LNCAP (cell line): ENCODE results near the gene CYP39A1.

Experiments
- CTCF ChIP-seq: fragments of 450-650 bp; IDR thresholded peaks from 2 replicates; pipeline ENCODE4 v1.5.1; 2017; ENCODE audit warnings: mild to moderate bottlenecking

Gene CYP39A1

DNA sequence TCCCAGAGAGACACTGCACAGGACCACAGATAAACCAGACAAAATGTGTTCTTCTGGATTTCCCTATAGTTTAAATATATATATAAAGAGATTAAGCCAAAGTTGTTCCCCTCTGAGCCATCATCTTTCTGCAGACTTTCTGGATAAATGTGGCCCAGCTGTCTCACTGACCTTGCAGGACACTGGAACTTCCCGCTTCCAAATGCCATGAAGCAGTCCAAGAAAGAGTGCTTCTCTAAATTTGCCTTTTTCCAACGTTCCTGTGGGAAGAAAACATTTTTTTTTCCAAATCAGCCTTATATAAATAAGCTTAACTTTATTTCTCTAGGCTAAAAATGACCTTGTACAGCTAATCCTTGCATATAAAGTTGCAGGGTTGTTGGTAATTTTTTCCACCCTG lies 65.7 kb downstream of the CYP39A1 start:
- TF ChIP-seq CTCF = no peak

DNA sequence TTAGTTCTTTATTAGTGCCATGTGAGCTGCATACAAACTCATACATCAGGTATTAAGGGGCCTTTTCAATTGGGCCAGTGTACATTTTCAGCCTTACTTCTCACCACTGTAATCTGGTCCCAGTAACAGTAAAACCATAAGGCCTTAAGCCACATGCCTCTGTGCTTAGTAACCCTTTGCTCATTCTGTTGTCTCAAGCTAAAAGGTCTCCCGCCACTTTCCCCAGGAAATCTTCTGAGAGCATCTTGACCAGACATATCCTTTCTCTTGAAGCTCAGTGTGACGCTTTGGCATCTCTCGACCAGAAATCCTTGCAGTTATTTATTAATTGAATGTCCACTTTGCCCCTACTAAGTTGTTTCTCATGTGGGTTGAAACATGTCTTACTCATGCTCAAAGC lies 68.0 kb downstream of the CYP39A1 start:
- no peak for TF ChIP-seq CTCF

DNA sequence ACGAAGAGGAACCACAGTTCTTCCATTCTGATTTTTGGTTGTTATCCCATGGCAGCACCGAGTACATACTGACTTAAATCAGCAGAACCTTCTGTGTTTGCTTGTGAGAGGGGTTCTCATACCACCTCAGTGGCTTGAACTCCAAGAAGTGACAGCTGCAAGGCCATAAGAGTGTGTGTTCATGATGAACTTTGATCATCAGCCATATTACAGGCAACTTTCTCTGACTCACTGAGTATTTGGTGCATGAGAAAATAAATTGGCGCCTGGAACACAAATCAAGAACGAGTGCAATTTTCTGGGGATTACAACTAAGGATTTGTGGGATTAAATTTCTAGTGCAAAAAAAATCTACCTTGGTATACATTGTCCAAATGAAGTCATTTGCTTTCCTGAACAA lies 68.9 kb downstream of the CYP39A1 start:
- TF ChIP-seq CTCF = no peak

DNA sequence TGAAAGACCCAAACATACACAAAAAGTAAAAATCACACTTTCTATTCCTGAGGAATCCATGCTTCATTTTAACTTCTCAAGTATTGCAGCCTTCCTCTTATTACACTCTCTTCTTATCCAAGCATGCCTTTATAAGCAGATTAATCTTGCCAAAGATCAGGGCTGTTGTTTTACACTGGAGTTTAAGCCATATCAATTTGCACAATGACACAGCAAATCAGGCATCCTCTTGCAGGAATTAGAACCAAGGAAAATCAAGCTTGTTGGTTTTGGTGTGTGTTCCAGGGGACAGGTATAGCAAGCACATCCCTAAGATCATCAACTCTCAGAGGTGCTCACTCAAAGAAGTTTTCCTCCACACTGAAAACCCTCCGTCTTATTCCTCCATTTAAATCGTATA lies 69.5 kb downstream of the CYP39A1 start:
- no peak for TF ChIP-seq CTCF

GRCh38 chr6:46581459-46582177 lies 71.0 kb downstream of the CYP39A1 start:
- no peak for TF ChIP-seq CTCF

GRCh38 chr6:46575530-46575929 lies 77.1 kb downstream of the CYP39A1 start:
- no peak for TF ChIP-seq CTCF

DNA sequence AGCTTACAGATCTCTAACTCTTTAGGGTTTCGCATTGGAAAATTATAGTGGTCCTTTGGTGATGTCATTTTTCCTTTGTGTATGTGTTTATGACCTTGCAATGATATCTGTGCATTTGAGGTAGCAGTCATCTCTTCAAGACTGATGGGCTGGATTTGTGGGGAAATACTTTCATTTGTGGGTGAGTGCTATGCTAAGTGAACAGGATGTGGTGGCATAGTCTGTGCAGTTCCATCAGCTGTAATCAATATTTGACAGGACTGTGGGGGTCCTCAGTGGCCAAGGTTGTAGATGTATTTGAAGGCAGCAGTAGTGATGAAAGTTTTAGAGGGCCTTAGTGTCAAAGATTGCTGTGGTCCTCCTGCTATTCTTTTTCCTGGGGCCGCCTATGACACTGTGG lies 79.5 kb downstream of the CYP39A1 start:
- no peak for TF ChIP-seq CTCF

DNA sequence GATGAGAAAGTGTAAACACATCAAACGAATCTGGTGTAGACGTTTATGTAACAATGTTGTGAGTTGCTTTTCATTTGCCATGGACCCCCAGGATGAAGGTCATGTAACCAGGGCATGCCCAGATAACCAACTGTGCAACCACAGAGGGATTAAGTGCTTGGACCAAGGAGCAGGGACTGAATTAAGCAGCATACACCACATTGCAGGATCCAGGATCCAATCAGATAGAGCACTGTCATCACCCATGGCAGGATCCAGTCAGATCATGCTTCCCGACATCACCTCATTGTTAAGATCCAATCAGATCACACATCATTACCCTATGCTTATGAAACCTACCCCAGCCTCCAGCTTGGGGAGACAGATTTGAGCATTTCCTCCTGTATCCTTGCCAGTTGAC lies 87.1 kb downstream of the CYP39A1 start:
- no peak for TF ChIP-seq CTCF
